ENCODE results near the gene PLEKHG1.

Gene PLEKHG1

DNA sequence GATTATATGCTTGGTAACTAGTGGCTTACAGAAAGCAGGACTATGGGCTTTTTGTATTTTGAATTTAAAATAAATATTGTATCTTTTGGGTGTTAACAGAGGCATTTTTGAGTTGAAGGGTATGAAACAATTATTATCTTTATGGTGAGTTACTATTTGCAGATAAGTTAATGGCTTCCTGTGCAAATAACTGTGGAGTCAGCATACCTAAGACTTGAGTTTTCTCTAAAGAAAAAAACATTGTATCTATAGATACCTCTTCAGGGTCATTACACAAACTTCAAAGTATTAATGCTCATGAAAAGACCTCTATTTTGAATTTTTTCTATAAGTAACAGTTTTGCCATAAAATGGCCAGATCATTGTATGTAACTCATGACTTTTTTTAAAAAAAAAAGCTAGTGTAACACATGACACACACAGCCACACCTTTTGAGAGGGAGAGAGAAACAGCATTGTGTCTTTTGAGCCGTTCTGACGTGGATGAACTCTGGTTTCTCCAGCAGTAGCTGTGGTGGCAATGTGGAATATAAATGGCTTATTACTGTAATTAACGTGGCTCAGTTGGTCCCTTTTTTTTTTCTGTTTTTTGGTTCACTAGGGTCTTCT, 36.3 kb downstream of the PLEKHG1 start:
- H3K4me3 ChIP-seq (ENCODE audit: low read depth, low read length) = no peak overlapping the region
- ChIA-PET CTCF (no interaction called here), POLR2A (no interaction called here)
- TF ChIP-seq, protein P1, sequence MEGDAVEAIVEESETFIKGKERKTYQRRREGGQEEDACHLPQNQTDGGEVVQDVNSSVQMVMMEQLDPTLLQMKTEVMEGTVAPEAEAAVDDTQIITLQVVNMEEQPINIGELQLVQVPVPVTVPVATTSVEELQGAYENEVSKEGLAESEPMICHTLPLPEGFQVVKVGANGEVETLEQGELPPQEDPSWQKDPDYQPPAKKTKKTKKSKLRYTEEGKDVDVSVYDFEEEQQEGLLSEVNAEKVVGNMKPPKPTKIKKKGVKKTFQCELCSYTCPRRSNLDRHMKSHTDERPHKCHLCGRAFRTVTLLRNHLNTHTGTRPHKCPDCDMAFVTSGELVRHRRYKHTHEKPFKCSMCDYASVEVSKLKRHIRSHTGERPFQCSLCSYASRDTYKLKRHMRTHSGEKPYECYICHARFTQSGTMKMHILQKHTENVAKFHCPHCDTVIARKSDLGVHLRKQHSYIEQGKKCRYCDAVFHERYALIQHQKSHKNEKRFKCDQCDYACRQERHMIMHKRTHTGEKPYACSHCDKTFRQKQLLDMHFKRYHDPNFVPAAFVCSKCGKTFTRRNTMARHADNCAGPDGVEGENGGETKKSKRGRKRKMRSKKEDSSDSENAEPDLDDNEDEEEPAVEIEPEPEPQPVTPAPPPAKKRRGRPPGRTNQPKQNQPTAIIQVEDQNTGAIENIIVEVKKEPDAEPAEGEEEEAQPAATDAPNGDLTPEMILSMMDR (IDR thresholded peaks at IDR 0.05; ENCODE audit: insufficient read depth, low read length, missing control alignments) = no peak
- DNase-seq (ENCODE audit: low read depth, low spot score) = no peak

GRCh38 chr6:150636808-150637207, 37.1 kb downstream of the PLEKHG1 start:
- TF ChIP-seq, protein P1 (IDR thresholded peaks at IDR 0.05; ENCODE audit: insufficient read depth, low read length, missing control alignments) = no peak
- ChIA-PET POLR2A (no interaction called here), CTCF (no interaction called here)
- no peak for DNase-seq (ENCODE audit: low read depth, low spot score)
- H3K4me3 ChIP-seq (ENCODE audit: low read depth, low read length) = no peak overlapping the region

- CTCF ChIA-PET = no interaction called here
- no peak for DNase-seq (ENCODE audit: low read depth, low spot score)
- H3K4me3 ChIP-seq (ENCODE audit: low read depth, low read length) = no peak overlapping the region
- TF ChIP-seq, protein P1 (IDR thresholded peaks at IDR 0.05; ENCODE audit: insufficient read depth, low read length, missing control alignments) = no peak
- POLR2A ChIA-PET = no interaction called here
These were observed 37.6 kb downstream of the PLEKHG1 start for GRCh38 chr6:150637266-150637665.

DNA sequence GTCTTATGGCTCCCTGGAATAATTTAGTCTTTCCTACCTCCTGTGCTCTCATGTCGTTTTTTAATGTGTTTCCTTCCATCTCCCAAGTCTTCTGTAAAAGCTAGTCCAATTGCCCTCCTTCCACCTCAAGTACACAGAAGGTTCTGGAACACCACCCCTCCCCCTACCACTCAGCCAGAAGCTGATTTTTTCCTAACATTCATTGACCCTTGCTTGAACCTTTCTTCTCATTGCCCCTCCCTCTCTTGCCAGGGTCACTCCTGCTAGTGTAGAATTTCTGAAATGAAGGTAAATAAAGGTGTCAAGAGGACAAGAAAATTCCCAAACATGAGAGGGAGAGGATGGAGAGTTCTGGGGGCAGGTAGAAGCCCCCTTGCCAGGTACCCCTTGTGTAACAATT, 38.6 kb downstream of the PLEKHG1 start:
- CTCF ChIA-PET = no interaction called here
- POLR2A ChIA-PET = no interaction called here
- no peak for DNase-seq (ENCODE audit: low read depth, low spot score)
- no peak overlapping the region for H3K4me3 ChIP-seq (ENCODE audit: low read depth, low read length)
- TF ChIP-seq, protein P1 (IDR thresholded peaks at IDR 0.05; ENCODE audit: insufficient read depth, low read length, missing control alignments) = no peak

- no peak for DNase-seq (ENCODE audit: low read depth, low spot score)
- H3K4me3 ChIP-seq (ENCODE audit: low read depth, low read length) = no peak overlapping the region
- TF ChIP-seq, protein P1 (IDR thresholded peaks at IDR 0.05; ENCODE audit: insufficient read depth, low read length, missing control alignments) = no peak
- ChIA-PET POLR2A (no interaction called here), CTCF (no interaction called here)
These were observed 39.1 kb downstream of the PLEKHG1 start for GRCh38 chr6:150638765-150639164.

DNA sequence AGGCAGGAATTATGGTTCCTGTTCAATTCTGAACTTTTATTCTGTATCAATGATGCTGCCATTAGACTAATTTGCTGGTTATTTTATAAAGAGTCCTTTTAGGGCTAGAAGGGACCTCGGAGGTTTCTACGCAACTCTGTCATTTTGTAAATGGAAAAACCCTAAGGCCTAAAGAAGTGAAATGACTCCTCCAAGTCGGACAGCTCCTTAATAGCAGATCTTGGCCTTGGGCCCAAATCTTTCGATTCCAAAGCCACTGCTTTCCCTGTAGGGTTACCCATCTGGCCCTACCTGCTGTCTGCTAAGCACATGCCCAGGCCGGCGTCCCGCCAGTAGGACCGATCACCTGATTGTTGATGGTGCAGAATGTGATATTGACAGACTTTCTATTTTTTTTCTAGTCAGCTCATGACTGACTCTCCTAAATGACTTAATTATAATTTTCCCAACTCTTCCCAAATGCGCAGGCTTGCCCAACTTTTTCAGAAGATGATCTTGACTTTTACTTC, 40.2 kb downstream of the PLEKHG1 start:
- TF ChIP-seq, protein P1 (IDR thresholded peaks at IDR 0.05; ENCODE audit: insufficient read depth, low read length, missing control alignments) = no peak
- DNase-seq (ENCODE audit: low read depth, low spot score) = no peak
- POLR2A ChIA-PET = no interaction called here
- CTCF ChIA-PET = no interaction called here
- H3K4me3 ChIP-seq (ENCODE audit: low read depth, low read length) = no peak overlapping the region
